T-helper 17 cell (primary cell): Measurements from ENCODE around the gene TRAF4. TPM values are rescaled to one million over a fixed set of nuclear protein-coding genes. Genes with fewer than 3 reads are reported as not detected.

Experiments
- ATAC-seq: fragments of 150-1000 bp; cut with Tn5 transposase; 2 replicates; pipeline ENCODE4 v1.10.0; 2021; ENCODE audit warnings: mild to moderate bottlenecking, moderate library complexity
- DNase-seq, 3 donors: peaks; one replicate each; pipeline versions ENCODE4 v3.0.0 to v3.0.0-alpha.2; 2020 to 2021
- H3K9me3 ChIP-seq: one replicate; pipeline ENCODE4 v1.7.0; 2013; ENCODE audit warnings: low read length, mild to moderate bottlenecking; ENCODE audit not compliant: control insufficient read depth, poor library complexity, severe bottlenecking
- H3K27ac Mint-ChIP-seq: one replicate; pipeline ENCODE4 v1.8.0; 2022; ENCODE audit warnings: mild to moderate bottlenecking, moderate library complexity, mixed read lengths
- H3K27me3 Mint-ChIP-seq: one replicate; pipeline ENCODE4 v1.8.0; 2022; ENCODE audit warnings: mixed read lengths
- H3K36me3 Mint-ChIP-seq: one replicate; pipeline ENCODE4 v1.8.0; 2022; ENCODE audit warnings: low read depth, mixed read lengths
- H3K4me1 Mint-ChIP-seq: one replicate; pipeline ENCODE4 v1.8.0; 2022; ENCODE audit warnings: mild to moderate bottlenecking, mixed read lengths
- H3K4me3 Mint-ChIP-seq: one replicate; pipeline ENCODE4 v1.8.0; 2022; ENCODE audit warnings: mild to moderate bottlenecking, moderate library complexity, mixed read lengths
- total RNA-seq, 4 donors: library from RNA in 2 of 4; stranded (reverse) in 2 of 4; gene quantifications; one replicate each; pipeline ENCODE4 v1.2.3 and lab custom pipeline; 2022 to 2026

The TRAF4 gene
- 100 to 1,000 TPM; 326 to 362 TPM for total RNA-seq
- total RNA-seq (lab: John Stamatoyannopoulos, UW), result 38.1 to 130 reads per million in 2 donors

- Mint-ChIP-seq H3K27me3 (no peaks in the 10 kb centered on the region), H3K4me3 (peak within 1 kb of the TSS; percentile 89), H3K36me3 (peaks cover under 1% of the 10 kb centered on the region), H3K4me1 (peaks cover 20% of the 10 kb centered on the region), H3K27ac (peak within 1 kb of the TSS; percentile 86)
- no peaks in the 10 kb centered on the region for H3K9me3 ChIP-seq
- peak; percentile 88 for ATAC-seq
- peak; percentile 60 to 80 (median 73) for DNase-seq
These were observed at the start of gene TRAF4 for GRCh38 chr17:28743243-28744103. TRAF4 (plus strand) TSS chr17:28744011; CDS start chr17:28744113, 102 bp downstream.

- H3K27ac Mint-ChIP-seq, result no peak overlapping the region
- H3K4me3 Mint-ChIP-seq, result no peak overlapping the region
- ATAC-seq, result no peak
- peaks cover 10% of the 10 kb centered on the region for H3K36me3 Mint-ChIP-seq
- H3K27me3 Mint-ChIP-seq, result no peaks in the 10 kb centered on the region
- no peaks in the 10 kb centered on the region for H3K9me3 ChIP-seq
- H3K4me1 Mint-ChIP-seq, result peaks cover 4% of the 10 kb centered on the region
- DNase-seq, result no peak
These were observed 45.4 kb upstream of the TRAF4 start for GRCh38 chr17:28698253-28698941.

GRCh38 chr17:28700278-28700677 lies 43.5 kb upstream of the TRAF4 start:
- DNase-seq (no peak), ATAC-seq (no peak)
- Mint-ChIP-seq H3K27me3 (no peaks in the 10 kb centered on the region), H3K4me3 (no peak overlapping the region), H3K4me1 (peaks cover 10% of the 10 kb centered on the region), H3K27ac (no peak overlapping the region), H3K36me3 (peaks cover 8% of the 10 kb centered on the region)
- H3K9me3 ChIP-seq, result no peaks in the 10 kb centered on the region

- ATAC-seq, result no peak
- H3K27ac Mint-ChIP-seq, result no peak overlapping the region
- H3K9me3 ChIP-seq, result no peaks in the 10 kb centered on the region
- no peak overlapping the region for H3K4me3 Mint-ChIP-seq
- H3K4me1 Mint-ChIP-seq, result peaks cover 10% of the 10 kb centered on the region
- no peak for DNase-seq
- H3K36me3 Mint-ChIP-seq, result peaks cover 8% of the 10 kb centered on the region
- no peaks in the 10 kb centered on the region for H3K27me3 Mint-ChIP-seq
These were observed 42.9 kb upstream of the TRAF4 start for GRCh38 chr17:28700830-28701492.

GRCh38 chr17:28702026-28702751 lies 41.6 kb upstream of the TRAF4 start:
- no peaks in the 10 kb centered on the region for H3K9me3 ChIP-seq
- no peak for ATAC-seq
- DNase-seq, result no peak
- H3K27me3 Mint-ChIP-seq, result no peaks in the 10 kb centered on the region
- peaks cover 8% of the 10 kb centered on the region for H3K36me3 Mint-ChIP-seq
- H3K4me3 Mint-ChIP-seq, result peak overlapping the region; percentile 50
- peak overlapping the region; percentile 72 for H3K27ac Mint-ChIP-seq
- H3K4me1 Mint-ChIP-seq, result peaks cover 10% of the 10 kb centered on the region

- no peaks in the 10 kb centered on the region for H3K27me3 Mint-ChIP-seq
- no peaks in the 10 kb centered on the region for H3K9me3 ChIP-seq
- H3K4me1 Mint-ChIP-seq, result peaks cover 14% of the 10 kb centered on the region
- ATAC-seq, result no peak
- peaks cover 6% of the 10 kb centered on the region for H3K36me3 Mint-ChIP-seq
- H3K4me3 Mint-ChIP-seq, result no peak overlapping the region
- H3K27ac Mint-ChIP-seq, result peak overlapping the region; percentile 72
- DNase-seq, result no peak
These were observed 41.1 kb upstream of the TRAF4 start for GRCh38 chr17:28702752-28703150.

- DNase-seq (no peak), ATAC-seq (no peak)
- Mint-ChIP-seq H3K27ac (no peak overlapping the region), H3K27me3 (no peaks in the 10 kb centered on the region), H3K4me3 (no peak overlapping the region), H3K4me1 (peaks cover 11% of the 10 kb centered on the region), H3K36me3 (peaks cover 6% of the 10 kb centered on the region)
- H3K9me3 ChIP-seq, result no peaks in the 10 kb centered on the region
These were observed 40.1 kb upstream of the TRAF4 start for GRCh38 chr17:28703552-28704218.

- no peaks in the 10 kb centered on the region for H3K9me3 ChIP-seq
- no peak for ATAC-seq
- peaks cover 11% of the 10 kb centered on the region for H3K4me1 Mint-ChIP-seq
- H3K27ac Mint-ChIP-seq, result no peak overlapping the region
- no peaks in the 10 kb centered on the region for H3K27me3 Mint-ChIP-seq
- DNase-seq, result no peak
- no peak overlapping the region for H3K4me3 Mint-ChIP-seq
- peaks cover 6% of the 10 kb centered on the region for H3K36me3 Mint-ChIP-seq
These were observed 39.5 kb upstream of the TRAF4 start for GRCh38 chr17:28704219-28704858.

GRCh38 chr17:28705074-28705659 lies 38.6 kb upstream of the TRAF4 start:
- H3K36me3 Mint-ChIP-seq, result peaks cover 6% of the 10 kb centered on the region
- no peak for DNase-seq
- no peak for ATAC-seq
- no peaks in the 10 kb centered on the region for H3K9me3 ChIP-seq
- no peak overlapping the region for H3K4me3 Mint-ChIP-seq
- peaks cover 11% of the 10 kb centered on the region for H3K4me1 Mint-ChIP-seq
- no peaks in the 10 kb centered on the region for H3K27me3 Mint-ChIP-seq
- H3K27ac Mint-ChIP-seq, result no peak overlapping the region

- no peak for ATAC-seq
- H3K9me3 ChIP-seq, result no peaks in the 10 kb centered on the region
- no peak overlapping the region for H3K27ac Mint-ChIP-seq
- H3K36me3 Mint-ChIP-seq, result peaks cover 4% of the 10 kb centered on the region
- H3K4me1 Mint-ChIP-seq, result peaks cover 15% of the 10 kb centered on the region
- no peak overlapping the region for H3K4me3 Mint-ChIP-seq
- DNase-seq, result no peak
- H3K27me3 Mint-ChIP-seq, result no peaks in the 10 kb centered on the region
These were observed 38.0 kb upstream of the TRAF4 start for GRCh38 chr17:28705728-28706334.

- no peaks in the 10 kb centered on the region for H3K9me3 ChIP-seq
- peaks cover 18% of the 10 kb centered on the region for H3K4me1 Mint-ChIP-seq
- peaks cover 3% of the 10 kb centered on the region for H3K36me3 Mint-ChIP-seq
- no peak overlapping the region for H3K27ac Mint-ChIP-seq
- H3K27me3 Mint-ChIP-seq, result no peaks in the 10 kb centered on the region
- ATAC-seq (no peak), DNase-seq (no peak)
- H3K4me3 Mint-ChIP-seq, result no peak overlapping the region
These were observed 37.1 kb upstream of the TRAF4 start for GRCh38 chr17:28706471-28707338.
